GM12873 (cell line): Measurements from ENCODE around the gene RAB25.

Experiments
- TF ChIP-seq, protein P1 (sequence below): IDR thresholded peaks from 2 replicates; pipeline ENCODE4 v1.5.1; 2012; ENCODE audit warnings: low read depth, mild to moderate bottlenecking, moderate library complexity, low read length, control low read depth; ENCODE audit not compliant: insufficient read depth; ENCODE audit errors: missing control alignments

Gene RAB25

DNA sequence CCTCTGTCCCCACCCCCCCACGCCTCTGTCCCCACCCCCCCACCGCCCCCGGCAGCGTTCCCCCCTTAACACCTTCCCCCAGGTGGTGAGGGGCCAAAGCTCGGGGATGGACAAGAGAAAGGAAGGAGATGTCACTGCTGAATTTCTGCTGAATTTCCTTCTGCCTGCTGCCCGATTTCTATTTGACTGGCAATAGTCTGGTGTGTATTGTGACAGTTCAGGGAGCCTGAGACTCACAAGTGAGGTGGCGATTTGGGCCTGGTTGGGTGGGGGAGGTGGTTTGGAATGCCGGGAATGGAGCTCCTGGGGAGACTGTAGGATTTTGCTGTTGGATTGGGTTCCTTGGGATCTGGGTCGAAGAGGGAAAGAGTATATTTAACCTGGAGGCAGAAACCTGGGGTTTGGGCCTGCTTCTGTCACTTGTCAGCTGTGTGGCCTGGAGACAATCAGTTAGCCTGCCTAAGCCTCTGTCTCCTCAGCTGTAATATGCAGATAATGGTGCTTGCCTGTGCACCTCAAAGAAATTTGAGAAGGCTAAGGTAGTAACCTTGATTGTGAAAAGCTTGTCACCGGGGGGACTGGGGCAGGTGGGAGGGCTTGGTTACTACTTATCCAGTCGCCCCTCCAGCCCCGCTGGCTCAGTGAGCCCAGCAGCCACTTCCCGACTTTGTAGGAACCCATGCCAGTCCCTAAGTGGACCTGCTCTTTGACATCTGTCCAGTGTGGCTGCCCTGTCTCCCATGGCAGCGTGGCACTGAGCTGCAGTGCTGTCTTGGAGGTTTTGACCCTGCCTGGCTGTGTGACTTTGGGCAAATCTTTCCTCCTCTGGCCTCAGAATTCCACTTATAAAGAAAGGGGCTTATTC lies 45.9 kb downstream of the RAB25 start:
- TF ChIP-seq, protein P1, sequence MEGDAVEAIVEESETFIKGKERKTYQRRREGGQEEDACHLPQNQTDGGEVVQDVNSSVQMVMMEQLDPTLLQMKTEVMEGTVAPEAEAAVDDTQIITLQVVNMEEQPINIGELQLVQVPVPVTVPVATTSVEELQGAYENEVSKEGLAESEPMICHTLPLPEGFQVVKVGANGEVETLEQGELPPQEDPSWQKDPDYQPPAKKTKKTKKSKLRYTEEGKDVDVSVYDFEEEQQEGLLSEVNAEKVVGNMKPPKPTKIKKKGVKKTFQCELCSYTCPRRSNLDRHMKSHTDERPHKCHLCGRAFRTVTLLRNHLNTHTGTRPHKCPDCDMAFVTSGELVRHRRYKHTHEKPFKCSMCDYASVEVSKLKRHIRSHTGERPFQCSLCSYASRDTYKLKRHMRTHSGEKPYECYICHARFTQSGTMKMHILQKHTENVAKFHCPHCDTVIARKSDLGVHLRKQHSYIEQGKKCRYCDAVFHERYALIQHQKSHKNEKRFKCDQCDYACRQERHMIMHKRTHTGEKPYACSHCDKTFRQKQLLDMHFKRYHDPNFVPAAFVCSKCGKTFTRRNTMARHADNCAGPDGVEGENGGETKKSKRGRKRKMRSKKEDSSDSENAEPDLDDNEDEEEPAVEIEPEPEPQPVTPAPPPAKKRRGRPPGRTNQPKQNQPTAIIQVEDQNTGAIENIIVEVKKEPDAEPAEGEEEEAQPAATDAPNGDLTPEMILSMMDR = no peak

DNA sequence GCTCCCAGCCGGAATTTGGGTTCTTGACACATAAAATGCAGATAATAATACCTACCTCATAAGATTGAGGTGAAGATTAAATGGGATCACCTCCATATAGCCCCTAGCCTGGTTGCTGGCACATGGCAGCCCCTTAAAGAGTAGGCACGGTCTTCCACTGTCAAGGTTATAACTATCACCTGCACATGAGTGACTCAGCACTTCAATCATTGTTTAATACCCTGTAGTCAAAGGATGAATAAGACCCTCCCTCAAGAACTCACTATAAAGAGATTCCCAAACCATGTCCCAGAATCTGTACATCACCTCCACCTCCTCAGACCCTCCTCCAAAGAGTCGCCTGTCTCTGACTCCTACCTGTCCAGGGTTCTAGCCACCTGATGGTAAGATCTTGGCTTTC lies 47.1 kb downstream of the RAB25 start:
- TF ChIP-seq, protein P1 = no peak

DNA sequence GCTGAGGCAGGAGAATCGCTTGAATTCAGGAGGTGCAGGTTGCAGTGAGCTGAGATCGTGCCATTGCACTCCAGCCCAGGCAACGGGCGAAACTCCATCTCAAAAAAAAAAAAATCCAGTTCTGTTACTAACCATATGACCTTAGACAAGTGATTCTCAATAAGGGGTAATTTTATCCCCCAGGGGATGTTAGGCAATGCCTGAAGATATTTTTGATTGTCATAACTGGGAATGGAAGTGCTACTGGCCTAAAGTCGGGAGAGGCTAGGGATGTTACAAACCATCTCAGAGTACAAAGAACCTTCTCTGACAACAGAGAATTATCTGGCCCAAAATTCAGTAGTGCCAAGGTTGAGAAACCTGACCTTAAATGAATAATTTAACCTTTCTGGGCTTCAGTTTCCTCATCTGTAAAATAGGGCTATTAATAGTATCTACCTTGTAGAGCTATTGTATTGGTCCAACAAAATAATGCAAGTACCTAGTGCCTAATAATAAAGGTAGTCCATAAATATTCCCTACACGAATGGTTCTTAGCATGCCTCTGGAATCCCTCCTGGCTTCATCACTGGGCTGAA lies 47.8 kb downstream of the RAB25 start:
- TF ChIP-seq, protein P1 = no peak

DNA sequence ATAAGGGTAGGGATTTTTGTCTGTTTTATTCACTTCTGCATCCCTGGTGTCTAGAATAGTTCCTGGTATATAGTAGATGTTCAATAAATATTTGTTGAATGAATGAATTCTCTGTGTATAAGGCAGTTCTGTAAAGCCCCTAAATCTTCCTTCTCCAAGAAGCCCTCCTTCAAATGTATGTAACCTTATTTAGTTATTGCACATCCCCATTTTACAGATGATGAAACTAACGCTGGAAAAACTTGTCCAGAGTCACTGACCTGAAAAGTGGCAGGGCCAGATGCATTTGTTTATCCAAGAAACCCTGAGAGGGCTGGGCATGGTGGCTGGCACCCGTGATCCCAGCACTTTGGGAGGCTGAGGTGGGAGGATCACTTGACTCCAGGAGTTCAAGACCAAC lies 49.3 kb downstream of the RAB25 start:
- TF ChIP-seq, protein P1 = no peak

DNA sequence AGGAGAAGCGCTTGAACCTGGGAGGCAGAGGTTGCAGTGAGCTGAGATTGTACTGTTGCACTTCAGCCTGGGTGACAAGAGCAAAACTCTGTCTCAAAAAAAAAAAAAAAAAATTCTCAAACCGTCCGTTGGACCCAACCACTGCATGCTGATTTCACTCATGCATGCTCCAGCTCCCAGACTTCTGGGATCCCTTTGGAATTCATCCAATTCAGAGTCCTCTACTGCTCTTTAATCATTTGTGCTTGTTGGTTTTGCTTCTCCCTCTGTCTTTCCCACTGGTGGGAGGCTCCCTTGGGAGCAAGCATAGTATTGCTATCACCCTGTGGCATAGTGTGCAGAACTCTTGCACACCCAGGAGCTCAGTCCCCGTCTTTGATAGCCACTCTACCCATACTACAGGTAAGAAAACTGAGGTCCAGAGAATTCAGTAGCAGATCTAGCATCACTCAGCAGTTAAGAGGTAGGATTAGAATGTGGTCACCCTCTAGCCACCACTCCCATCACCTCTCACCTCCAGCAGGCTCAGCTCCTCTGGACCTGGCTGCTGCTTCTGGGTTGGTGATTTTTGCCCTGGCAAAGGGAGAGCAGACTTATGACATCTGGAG lies 50.5 kb downstream of the RAB25 start:
- TF ChIP-seq, protein P1 = no peak

DNA sequence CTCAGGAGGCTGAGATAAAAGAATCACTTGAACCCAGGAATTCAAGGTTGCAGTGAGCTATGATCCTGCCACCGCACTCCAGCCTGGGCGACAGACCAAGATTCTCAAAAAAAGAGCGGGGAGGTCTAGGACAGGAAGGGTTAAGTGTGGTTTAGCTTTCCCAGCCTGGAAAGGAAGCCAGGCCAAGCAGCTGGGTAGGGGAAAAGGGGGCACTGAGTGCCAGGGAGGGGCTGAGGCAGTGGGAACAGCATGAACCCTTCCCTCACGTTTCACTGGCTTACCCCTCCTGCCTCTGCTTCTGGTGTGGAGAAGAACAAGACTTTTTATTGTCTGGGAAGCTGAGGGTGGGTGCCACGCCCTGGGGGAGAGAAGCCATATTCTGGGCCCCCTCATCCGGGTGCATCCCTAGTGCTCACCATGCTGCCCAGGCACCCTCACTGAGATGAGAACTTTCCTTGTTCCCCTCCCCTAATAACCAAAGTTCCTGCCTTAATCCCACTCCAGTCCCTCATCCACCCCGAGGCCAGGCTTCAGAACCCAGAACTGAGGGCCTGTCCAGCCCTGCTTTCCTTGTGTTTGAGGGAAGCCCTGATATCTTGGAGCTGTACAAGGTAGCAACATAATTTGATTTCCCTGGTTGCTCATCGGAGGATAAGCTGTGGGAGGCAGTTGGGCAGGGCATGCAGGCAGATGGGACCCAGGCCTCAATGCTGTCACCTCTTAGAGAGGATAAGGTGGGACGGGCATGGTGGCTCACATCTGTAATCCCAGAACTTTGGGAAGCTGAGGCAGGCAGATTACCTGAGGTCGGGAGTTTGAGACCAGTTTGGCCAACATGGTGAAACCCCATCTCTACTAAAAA lies 51.5 kb downstream of the RAB25 start:
- TF ChIP-seq, protein P1 = no peak
